ENCODE measurements around the gene MZT2A. TPM values are rescaled to one million over a fixed set of nuclear protein-coding genes. Genes with fewer than 3 reads are reported as not detected.

The MZT2A gene
- total RNA-seq, 1 donor: 52.7 TPM

Other genes starting within 250 kb of the MZT2A start
- gene RAB6D, start 128.2 kb downstream of the MZT2A start, total RNA-seq: under 0.01 TPM in 1 of 2 replicates, not detected in the other
- not detected in 2 replicates for gene TUBA3D, start 16.3 kb downstream of the MZT2A start, total RNA-seq
- 4.7 and 9.7 TPM in 2 replicates for gene CCDC74A, start 35.5 kb upstream of the MZT2A start, total RNA-seq

All from fibroblast of villous mesenchyme (primary cell).